ENCODE measurements around the gene TMEM14B.

- no peak for TF ChIP-seq CTCF (IDR thresholded peaks at IDR 0.05; ENCODE audit: low read length)
- TF ChIP-seq EZH2 (IDR thresholded peaks at IDR 0.05; ENCODE audit: borderline replicate concordance, low read length) = no peak
These were observed 53.2 kb downstream of the TMEM14B start for GRCh38 chr6:10800810-10801209.
